AG09319 (cell line): Measurements from ENCODE around the gene TMEM88.
A peak's percentile ranks its signal among the peaks of the same experiment; 100 is the strongest.

Experiments used
- DNase-seq: peaks from one replicate; pipeline ENCODE4 v3.0.0-alpha.2; 2010; ENCODE audit warnings: low read depth; ENCODE audit errors: extremely low read depth
- TF ChIP-seq, protein P1 (sequence below): IDR thresholded peaks from 2 replicates; pipeline ENCODE4 v1.5.1; 2011; ENCODE audit warnings: low read depth, mild to moderate bottlenecking, inconsistent platforms, low read length, moderate library complexity

Gene TMEM88

DNA sequence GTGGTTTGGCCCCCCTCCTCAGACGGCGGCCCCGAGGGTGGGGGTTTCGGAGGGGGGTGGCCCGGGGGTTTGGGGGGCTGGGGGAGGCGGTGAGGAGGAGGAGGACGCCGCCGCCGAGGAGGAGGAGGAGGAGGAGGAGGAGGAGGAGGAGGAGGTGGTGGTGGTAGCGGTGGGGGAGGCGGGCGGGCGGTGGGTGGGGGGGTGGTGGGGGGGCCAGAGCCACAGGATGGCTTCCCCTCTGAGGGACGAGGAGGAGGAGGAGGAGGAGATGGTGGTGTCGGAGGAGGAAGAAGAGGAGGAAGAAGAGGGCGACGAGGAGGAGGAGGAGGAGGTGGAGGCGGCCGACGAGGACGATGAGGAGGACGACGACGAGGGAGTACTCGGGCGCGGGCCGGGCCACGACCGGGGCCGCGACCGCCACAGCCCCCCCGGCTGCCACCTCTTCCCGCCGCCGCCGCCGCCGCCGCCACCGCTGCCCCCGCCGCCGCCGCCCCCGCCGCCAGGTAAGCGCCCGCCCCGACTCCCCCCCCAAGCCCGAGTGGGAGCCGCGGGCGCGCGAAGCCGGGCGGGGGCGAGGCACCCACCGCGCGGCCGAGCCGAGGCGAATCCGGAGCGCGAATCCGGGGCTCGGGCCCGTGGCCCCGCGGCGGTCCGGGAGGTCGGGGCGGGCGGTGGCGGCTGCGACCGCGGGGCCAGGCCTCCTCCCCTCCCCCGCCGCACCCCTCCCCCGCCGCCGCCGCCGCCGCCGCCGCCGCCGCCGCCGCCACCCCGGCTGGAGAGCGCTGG lies 29.9 kb downstream of the TMEM88 start:
- DNase-seq = no peak
- TF ChIP-seq, protein P1, sequence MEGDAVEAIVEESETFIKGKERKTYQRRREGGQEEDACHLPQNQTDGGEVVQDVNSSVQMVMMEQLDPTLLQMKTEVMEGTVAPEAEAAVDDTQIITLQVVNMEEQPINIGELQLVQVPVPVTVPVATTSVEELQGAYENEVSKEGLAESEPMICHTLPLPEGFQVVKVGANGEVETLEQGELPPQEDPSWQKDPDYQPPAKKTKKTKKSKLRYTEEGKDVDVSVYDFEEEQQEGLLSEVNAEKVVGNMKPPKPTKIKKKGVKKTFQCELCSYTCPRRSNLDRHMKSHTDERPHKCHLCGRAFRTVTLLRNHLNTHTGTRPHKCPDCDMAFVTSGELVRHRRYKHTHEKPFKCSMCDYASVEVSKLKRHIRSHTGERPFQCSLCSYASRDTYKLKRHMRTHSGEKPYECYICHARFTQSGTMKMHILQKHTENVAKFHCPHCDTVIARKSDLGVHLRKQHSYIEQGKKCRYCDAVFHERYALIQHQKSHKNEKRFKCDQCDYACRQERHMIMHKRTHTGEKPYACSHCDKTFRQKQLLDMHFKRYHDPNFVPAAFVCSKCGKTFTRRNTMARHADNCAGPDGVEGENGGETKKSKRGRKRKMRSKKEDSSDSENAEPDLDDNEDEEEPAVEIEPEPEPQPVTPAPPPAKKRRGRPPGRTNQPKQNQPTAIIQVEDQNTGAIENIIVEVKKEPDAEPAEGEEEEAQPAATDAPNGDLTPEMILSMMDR = no peak

DNA sequence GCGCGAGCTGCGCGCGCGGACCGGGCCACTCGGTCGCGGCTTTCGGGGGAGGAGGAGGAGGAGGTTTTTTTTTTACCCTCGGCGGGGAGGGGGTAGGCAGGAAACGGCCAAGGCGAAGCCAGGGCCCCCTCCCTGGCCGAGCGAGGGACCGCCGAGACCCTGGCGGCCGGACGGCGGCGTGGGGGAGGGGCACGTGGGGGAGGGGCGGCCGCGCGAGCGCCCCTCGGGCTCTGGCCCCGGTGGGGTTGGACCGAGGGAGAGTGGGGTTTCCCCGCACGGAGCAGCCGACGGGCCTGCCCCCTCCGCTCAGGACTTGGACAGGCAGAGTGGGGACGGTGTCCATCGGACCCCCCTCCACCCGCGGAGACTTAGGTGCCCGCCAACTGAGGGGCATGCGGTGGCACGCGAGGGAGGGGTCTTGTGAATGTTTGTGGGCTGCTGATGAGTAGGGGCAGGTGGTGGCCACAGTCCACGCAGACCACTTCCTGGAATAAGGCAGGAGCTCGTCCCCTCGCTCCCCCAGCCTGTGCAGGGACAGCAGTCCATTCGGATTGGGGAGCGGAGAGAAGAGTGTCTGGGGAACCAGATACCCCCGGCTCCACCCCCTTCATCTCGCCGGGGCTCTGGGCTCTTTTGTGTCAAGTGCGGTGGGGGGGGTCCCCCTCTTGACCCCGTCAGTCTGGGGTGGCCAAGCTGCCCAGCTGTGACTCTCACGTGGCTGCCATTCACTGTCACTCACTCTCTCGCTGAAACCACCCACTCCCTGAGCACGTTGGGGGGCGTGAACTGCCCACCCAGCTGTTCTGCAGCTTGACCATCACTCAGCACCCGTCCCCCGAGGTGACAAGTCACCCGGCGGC lies 30.7 kb downstream of the TMEM88 start:
- TF ChIP-seq, protein P1 = no peak
- DNase-seq = no peak

DNA sequence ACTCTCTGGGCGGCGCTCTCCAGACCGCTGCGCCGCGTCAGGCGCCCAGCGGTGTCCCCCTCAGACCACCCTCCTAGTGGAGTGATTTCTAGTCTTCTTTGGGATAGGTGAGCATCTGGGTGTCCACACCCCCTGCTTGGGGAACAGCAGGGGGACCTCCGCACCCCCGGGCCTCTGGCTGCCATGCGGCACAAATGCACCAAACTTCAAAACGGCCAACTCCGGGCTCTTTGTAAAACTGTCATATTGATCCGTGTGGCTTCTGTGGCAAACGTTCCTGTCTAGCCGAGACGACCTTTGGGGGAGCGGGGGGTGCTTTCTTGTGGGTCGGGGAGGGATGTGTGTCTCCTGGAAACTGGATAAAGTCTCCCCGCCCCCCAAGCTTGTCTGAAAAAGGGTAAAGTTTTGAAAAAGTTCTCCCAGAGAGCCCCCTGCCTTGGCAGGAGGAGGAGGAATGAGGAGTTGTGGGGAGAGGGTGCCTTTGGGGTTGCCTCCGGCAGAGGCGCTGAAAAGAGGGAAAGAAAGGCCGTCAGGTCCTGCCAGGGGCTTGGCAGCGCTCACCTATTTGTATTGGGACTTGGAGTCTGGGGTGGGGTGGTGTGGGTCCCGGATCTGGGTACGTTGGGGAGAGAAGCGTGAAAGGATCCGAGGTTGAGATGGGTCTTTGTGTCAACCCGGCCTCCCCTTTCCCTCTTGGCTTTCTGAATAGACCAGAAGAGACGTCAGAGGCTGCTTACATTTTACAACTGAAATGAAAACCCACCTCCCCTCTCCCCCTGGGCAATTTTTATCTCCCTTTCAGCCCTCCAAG lies 31.6 kb downstream of the TMEM88 start:
- TF ChIP-seq, protein P1 = no peak; the same call in 1 of the 2 replicates
- no peak for DNase-seq

DNA sequence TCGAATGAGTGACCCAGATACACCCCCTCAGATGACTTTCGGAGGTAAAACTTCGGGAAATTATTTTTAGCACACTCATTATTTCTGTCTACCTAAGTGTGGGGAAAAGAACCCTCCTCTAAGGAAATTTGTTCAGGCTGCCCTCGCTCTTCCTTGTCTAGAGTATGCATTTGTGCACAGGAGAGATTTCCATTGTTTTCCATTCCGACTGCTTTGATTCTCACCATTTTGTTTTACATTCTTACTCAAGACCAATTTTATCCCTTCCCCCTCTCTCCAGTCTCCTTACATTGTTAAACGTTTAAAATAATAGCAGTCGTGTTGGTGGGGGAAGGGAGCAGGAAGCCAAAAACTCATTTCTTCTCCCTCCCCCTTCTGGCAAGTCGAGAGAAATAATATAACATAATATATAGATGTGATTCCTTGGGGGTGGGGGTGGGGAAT lies 32.2 kb downstream of the TMEM88 start:
- DNase-seq = no peak
- TF ChIP-seq, protein P1 = no peak

DNA sequence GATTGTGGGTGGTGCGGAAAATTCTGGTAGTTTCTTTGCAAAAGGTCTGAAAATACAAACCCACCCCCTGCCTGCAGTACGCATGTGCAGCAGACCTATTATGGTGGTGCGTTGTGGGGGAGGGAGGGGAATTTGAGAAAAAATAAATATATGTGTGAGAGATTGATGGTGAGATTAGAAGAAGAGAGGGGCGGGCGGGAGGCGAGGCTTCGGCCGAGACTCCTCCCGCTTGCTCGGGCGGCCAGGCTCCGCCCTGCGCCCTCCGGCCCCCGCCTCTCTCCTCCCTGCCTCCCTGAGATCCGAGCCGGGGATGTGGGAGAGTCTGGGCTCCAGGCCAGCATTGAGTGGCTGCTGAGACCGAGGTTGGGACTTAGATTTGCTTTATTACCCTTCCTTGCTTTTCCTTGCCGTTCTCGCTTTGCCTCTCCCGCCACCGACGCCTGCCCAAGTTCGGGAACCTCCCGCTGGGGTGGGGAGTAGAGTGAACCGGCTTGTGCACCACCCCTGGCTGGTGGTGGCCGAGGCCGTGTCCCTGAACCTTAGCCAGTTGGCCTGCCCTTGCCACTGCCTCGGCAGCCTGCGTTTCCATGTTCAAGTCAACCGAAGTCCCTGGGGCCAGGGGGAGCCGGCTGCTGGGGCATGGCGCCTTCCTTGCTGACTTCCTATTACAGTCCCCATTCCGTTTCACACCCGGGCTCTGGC lies 32.8 kb downstream of the TMEM88 start:
- TF ChIP-seq, protein P1 = no peak
- peak; percentile 90 for DNase-seq

DNA sequence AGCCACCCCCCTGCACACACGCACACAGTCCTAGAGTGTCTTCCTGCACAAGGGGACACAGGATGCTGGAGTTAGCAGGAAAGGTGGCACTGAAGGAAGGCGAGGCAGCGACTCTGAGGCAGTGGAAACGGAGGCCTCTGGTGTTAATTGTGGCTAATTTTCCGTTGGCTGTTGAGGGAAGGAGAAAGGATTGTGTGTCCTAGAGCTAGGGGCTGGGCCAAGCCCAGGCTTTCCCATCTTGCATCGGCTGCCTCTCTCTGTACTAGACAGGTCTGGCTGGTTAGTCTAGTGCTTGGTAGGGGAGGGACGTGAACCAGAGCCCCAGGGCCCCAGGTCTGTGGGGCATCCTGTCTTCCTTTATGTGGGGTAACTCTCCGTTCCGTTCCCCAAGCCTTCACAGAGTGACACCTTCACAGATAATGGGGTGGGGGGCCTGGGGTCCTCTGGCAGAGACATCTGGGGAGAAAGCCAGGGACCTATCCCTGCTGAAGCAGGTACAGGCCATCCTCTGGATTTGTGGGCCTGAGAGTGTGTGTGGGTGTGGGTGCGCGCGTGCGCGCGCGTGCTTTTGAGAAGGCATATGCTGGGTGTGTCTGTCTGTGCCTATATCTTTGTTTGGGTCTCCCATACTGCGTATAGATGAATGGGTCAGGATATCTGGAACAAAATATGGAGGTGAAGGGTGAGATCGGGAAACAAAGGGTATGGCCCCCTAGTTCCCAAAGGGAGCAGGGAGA lies 33.5 kb downstream of the TMEM88 start, which contains the start of gene CHD3:
CHD3 (plus strand) TSS at position 606 of the 737 bp plus-strand sequence. CDS start 212 bp downstream, outside the sequence.
- DNase-seq = no peak

More for the DNA sequence above, 33.5 kb downstream of the TMEM88 start, which contains the start of gene CHD3:
- TF ChIP-seq, protein P1 = no peak
